HEK293T (cell line): Measurements from ENCODE around the gene DENND1B.

Experiments used
- FOXA1 ChIP-seq: fragments of 450-650 bp; IDR thresholded peaks from 2 replicates; pipeline ENCODE4 v1.6.1; 2016; ENCODE audit warnings: mild to moderate bottlenecking
- SP1 ChIP-seq: fragments of 450-650 bp; IDR thresholded peaks from 2 replicates; pipeline ENCODE4 v1.6.1; 2017
- TARDBP ChIP-seq: fragments of 450-650 bp; IDR thresholded peaks from 2 replicates; pipeline ENCODE4 v1.6.1; 2016

DNA sequence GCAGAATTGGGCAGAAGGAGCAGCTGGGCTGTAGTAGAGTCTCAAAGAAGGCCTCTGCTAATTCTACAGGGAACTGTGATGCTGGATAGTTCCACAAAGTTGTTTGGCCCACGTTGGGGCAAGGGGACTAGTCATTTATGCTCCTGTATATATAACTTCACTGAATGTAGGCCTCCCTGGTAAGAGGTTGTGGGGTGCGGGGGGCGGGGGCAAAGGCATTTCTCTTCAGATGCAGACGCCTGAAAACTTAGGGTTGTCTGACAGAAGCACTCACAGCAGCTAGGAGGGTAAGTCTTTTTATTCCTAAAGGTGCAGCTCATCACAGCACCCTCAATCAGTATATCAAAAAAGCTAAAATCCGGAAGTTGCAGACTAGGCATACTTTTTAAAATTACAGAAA lies 38.5 kb upstream of the DENND1B start:
- no peak for TF ChIP-seq TARDBP
- no peak for TF ChIP-seq SP1
- no peak for TF ChIP-seq FOXA1
